Activated B cell treated with CpG ODN at 0.5 μM for 24 hours (primary cell): Measurements from ENCODE around the gene TNFSF13B. TPM values are rescaled to one million over a fixed set of nuclear protein-coding genes. Genes with fewer than 3 reads are reported as not detected.
"Not testable (repeated sequence)": the region's sequence is repeated elsewhere in the genome, so short reads cannot be mapped to it uniquely, and the experiment has no call there.

Experiments used
- ATAC-seq: fragments of 200-7000 bp; cut with Tn5 transposase; one replicate; pipeline ENCODE4 v1.10.0; 2021; ENCODE audit warnings: low read depth, mild to moderate bottlenecking, moderate library complexity
- CTCF ChIA-PET: fragments of 350-600 bp; sonication (Branson Sonifier 250); formaldehyde crosslinking; loops from one replicate; lab custom pipeline; 2021; ENCODE audit warnings: antibody characterized with exemption; lab: Charles Lee
- POLR2A ChIA-PET: fragments of 350-600 bp; sonication (Branson Sonifier 250); formaldehyde crosslinking; loops from one replicate; lab custom pipeline; 2021; ENCODE audit warnings: antibody characterized with exemption; lab: Charles Lee
- DNase-seq: peaks from one replicate; pipeline ENCODE4 v3.0.0; 2022
- H3K27ac Mint-ChIP-seq: one replicate; pipeline ENCODE4 v1.8.0; 2020; ENCODE audit warnings: mixed read lengths
- H3K27me3 Mint-ChIP-seq: one replicate; pipeline ENCODE4 v1.8.0; 2021; ENCODE audit warnings: mixed read lengths
- H3K36me3 Mint-ChIP-seq: one replicate; pipeline ENCODE4 v1.8.0; 2021; ENCODE audit warnings: low read depth, mixed read lengths
- H3K4me1 Mint-ChIP-seq: one replicate; pipeline ENCODE4 v1.8.0; 2021; ENCODE audit warnings: mixed read lengths
- H3K4me3 Mint-ChIP-seq: one replicate; pipeline ENCODE4 v1.8.0; 2020; ENCODE audit warnings: mild to moderate bottlenecking, mixed read lengths
- H3K9me3 Mint-ChIP-seq: one replicate; pipeline ENCODE4 v1.8.0; 2020; ENCODE audit warnings: mixed read lengths
- CTCF ChIP-seq: fragments of 200-600 bp; IDR thresholded peaks from one replicate; pipeline ENCODE4 v1.8.0; 2022; ENCODE audit warnings: antibody characterized with exemption, mild to moderate bottlenecking
- intact Hi-C: fragments of 100-400 bp; cut with micrococcal nuclease; formaldehyde crosslinking; loops from one replicate; pipeline ENCODE4 v1.15.1; 2024
- total RNA-seq: library from RNA; stranded (reverse); gene quantifications from 2 replicates; pipeline ENCODE4 v1.2.3, GENCODE V29; 2022

The TNFSF13B gene
- total RNA-seq, 1 donor from 2014 or later, result 2.7 TPM

DNA sequence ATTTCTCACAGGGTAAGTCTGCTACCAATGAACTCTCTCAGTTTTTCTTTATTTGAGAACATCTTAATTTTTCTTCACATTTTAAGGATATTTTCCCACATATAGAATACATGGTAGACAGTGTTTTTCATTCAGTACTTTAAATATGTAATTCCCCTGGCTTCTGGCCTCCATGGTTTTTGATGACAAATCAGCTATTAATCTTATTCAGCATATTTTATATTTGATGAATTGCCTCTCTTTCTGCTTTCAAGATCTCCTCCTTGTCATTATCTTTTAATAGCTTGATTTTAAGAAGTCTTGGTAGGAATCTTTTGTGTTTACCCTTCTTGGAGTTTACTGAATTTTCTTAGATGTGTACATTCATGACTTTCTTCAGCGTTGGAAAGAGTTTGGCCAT lies 27.6 kb downstream of the TNFSF13B start:
- Mint-ChIP-seq H3K27ac (no peak overlapping the region), H3K27me3 (no peaks in the 10 kb centered on the region), H3K4me3 (no peak overlapping the region), H3K36me3 (peaks cover 6% of the 10 kb centered on the region), H3K4me1 (no peaks in the 10 kb centered on the region), H3K9me3 (peaks cover 15% of the 10 kb centered on the region)
- TF ChIP-seq CTCF, result no peak
- ATAC-seq (no peak), DNase-seq (no peak)
- ChIA-PET CTCF (no interaction called here), POLR2A (no interaction called here)
- intact Hi-C loops, result no loop called here

DNA sequence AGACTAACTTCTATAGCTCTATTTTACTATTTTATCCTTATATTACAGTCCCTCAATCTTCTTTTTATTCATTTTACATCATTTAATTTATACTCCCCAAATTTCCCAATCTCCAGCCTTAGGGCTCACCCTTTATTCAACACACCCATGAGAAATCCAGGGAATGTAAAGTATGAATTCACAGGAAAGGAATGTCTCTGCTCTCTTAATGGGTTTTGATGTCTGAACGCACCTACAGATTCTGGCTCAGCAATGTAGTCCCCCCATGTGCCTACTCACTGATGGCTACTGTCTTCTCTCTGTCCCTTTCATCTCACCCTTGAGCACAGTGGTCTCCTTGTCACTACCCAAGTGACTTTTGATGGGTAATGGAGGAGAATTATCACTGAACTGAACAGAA lies 32.8 kb downstream of the TNFSF13B start:
- DNase-seq (no peak), ATAC-seq (no peak)
- no peak for TF ChIP-seq CTCF
- POLR2A ChIA-PET, result no interaction called here
- H3K9me3 Mint-ChIP-seq, result peaks cover 10% of the 10 kb centered on the region
- intact Hi-C loops, result no loop called here
- H3K36me3 Mint-ChIP-seq, result peaks cover 7% of the 10 kb centered on the region
- no peaks in the 10 kb centered on the region for H3K27me3 Mint-ChIP-seq
- CTCF ChIA-PET, result no interaction called here
- no peak overlapping the region for H3K4me3 Mint-ChIP-seq
- no peak overlapping the region for H3K27ac Mint-ChIP-seq
- H3K4me1 Mint-ChIP-seq, result no peaks in the 10 kb centered on the region

GRCh38 chr13:108304170-108305016 lies 34.9 kb downstream of the TNFSF13B start:
- POLR2A ChIA-PET, result no interaction called here
- TF ChIP-seq CTCF, result no peak
- no peak for ATAC-seq
- no peaks in the 10 kb centered on the region for H3K27me3 Mint-ChIP-seq
- CTCF ChIA-PET, result no interaction called here
- intact Hi-C loops, result no loop called here
- peaks cover 3% of the 10 kb centered on the region for H3K36me3 Mint-ChIP-seq
- H3K9me3 Mint-ChIP-seq, result peaks cover 3% of the 10 kb centered on the region
- H3K4me1 Mint-ChIP-seq, result no peaks in the 10 kb centered on the region
- no peak for DNase-seq
- no peak overlapping the region for H3K4me3 Mint-ChIP-seq
- no peak overlapping the region for H3K27ac Mint-ChIP-seq

DNA sequence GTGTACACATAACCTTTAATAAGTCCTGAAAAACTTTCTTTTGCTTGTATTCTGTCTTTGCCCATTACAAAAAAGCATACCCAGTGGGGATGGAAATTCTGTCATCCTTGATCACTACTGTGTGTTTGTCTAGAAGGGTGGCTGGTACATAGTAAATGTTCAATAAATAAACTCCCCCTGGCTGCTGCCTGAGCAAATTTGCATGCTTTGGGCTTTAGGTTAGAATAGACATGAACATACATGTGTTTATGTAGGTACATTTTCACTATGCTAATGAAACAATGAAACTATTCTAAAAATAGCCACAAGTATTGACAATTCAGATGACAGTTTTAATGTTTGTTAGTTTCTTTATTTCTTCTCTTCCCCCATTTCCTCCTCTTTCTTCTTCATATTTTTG lies 36.1 kb downstream of the TNFSF13B start:
- ChIA-PET POLR2A (no interaction called here), CTCF (no interaction called here)
- no peak overlapping the region for H3K27ac Mint-ChIP-seq
- intact Hi-C loops, result no loop called here
- H3K4me3 Mint-ChIP-seq, result no peak overlapping the region
- H3K36me3 Mint-ChIP-seq, result peaks cover 3% of the 10 kb centered on the region
- H3K9me3 Mint-ChIP-seq, result peaks cover 3% of the 10 kb centered on the region
- TF ChIP-seq CTCF, result no peak
- H3K27me3 Mint-ChIP-seq, result no peaks in the 10 kb centered on the region
- DNase-seq (no peak), ATAC-seq (no peak)
- H3K4me1 Mint-ChIP-seq, result no peaks in the 10 kb centered on the region

DNA sequence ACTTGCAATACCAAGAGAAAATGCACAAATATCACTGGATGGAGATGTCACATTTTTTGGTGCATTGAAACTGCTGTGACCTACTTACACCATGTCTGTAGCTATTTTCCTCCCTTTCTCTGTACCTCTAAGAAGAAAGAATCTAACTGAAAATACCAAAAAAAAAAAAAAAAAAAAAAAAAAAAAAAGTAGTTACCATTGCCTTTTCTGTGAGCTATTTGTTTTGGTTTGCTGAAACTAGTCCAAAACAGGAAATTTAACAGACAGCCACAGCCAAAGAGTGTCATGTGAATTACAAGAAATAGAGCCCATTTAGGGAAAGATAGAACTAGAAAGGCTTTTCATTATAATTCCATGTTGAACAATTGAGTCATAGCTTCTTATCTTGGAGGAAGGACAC lies 37.3 kb downstream of the TNFSF13B start:
- Mint-ChIP-seq H3K9me3 (peaks cover 3% of the 10 kb centered on the region), H3K27me3 (no peaks in the 10 kb centered on the region), H3K4me3 (no peak overlapping the region), H3K36me3 (peaks cover 3% of the 10 kb centered on the region), H3K4me1 (no peaks in the 10 kb centered on the region), H3K27ac (no peak overlapping the region)
- ATAC-seq (no peak), DNase-seq (no peak)
- ChIA-PET POLR2A (no interaction called here), CTCF (no interaction called here)
- intact Hi-C loops, result no loop called here
- no peak for TF ChIP-seq CTCF

DNA sequence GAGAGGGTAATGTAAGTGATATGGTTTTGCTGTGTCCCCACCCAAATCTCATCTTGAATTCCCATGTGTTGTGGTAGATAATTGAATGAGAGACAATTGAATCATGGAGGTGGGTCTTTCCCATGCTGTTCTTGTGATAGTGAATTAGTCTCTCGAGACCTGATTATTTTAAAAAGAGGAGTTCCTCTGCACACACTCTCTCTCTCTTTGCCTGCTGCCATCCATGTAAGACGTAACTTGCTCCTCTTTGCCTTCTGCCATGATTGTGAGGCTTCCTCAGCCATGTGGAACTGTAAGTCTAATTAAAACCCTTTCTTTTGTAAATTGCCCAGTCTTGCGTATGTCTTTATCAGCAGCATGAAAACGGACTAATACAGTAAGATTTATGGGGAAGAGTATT lies 42.1 kb downstream of the TNFSF13B start:
- H3K4me3 Mint-ChIP-seq, ATAC-seq, H3K27ac Mint-ChIP-seq, DNase-seq, H3K27me3 Mint-ChIP-seq, H3K36me3 Mint-ChIP-seq, H3K9me3 Mint-ChIP-seq, POLR2A ChIA-PET, intact Hi-C loops, CTCF ChIA-PET: not testable (repeated sequence)
- H3K4me1 Mint-ChIP-seq, result peaks cover 11% of the 10 kb centered on the region
